K562 (cell line): ENCODE measurements around the gene DNAJB6. TPM values are rescaled to one million over a fixed set of nuclear protein-coding genes. Genes with fewer than 3 reads are reported as not detected.

Experiments used
- ATAC-seq: fragments of 200-7000 bp; cut with Tn5 transposase; 3 replicates; pipeline ENCODE4 v1.9.1; 2020; ENCODE audit warnings: moderate library complexity
- BruUV-seq: library from RNA; stranded (reverse); fragments of 400-500 nt; replicated peaks from 2 replicates; lab custom pipeline; 2021; lab: Mats Ljungman, UMichigan
- CTCF ChIA-PET: fragments of 300-600 bp; formaldehyde crosslinking; extraction: SDS; loops from one replicate; lab custom pipeline; 2021; ENCODE audit warnings: low intra/inter-chr PET ratio; lab: Yijun Ruan, JAX
- POLR2A ChIA-PET: fragments of 300-600, 350-650 bp; sonication (Branson Sonifier 250); formaldehyde crosslinking; extraction: SDS; loops from one replicate; lab custom pipeline; 2021; ENCODE audit warnings: antibody characterized with exemption, inconsistent platforms; lab: Yijun Ruan, JAX
- DNase-seq, 4 experiments: peaks; one replicate each; pipeline versions ENCODE4 v3.0.0 to v3.0.0-alpha.2; 2011 to 2018; ENCODE audit warnings: low spot score in 3 of 4, mixed read lengths in 3 of 4; ENCODE audit errors: extremely low read depth in 1 of 4
- FAIRE-seq: peaks from 2 replicates; lab custom pipeline; 2011; peaks lifted over from hg19 to GRCh38; lab: Jason Lieb, UNC
- H2AFZ ChIP-seq: 2 replicates; pipeline ENCODE4 v1.6.0; 2011; ENCODE audit warnings: low read depth, low read length, control low read depth, inconsistent platforms
- H3K27ac ChIP-seq: fragments of 200-600 bp; 3 replicates; pipeline ENCODE4 v1.8.0; 2011; ENCODE audit warnings: low read depth, mild to moderate bottlenecking, control low read depth, inconsistent platforms, low read length, moderate library complexity, mixed read lengths; ENCODE audit errors: extremely low read depth
- H3K27me3 ChIP-seq, 2 experiments: fragments of 300-600 bp in 1 of 2; 2 replicates in 1 of 2; 3 replicates in 1 of 2; pipeline versions ENCODE4 v1.6.0 to v1.8.0; 2011; ENCODE audit warnings: inconsistent platforms in 2 of 2, low read length in 2 of 2, mild to moderate bottlenecking in 1 of 2, mixed read lengths in 1 of 2, moderate library complexity in 1 of 2; ENCODE audit not compliant: control insufficient read depth in 2 of 2, insufficient read depth in 2 of 2
- H3K36me3 ChIP-seq: fragments of 300-600 bp; 3 replicates; pipeline ENCODE4 v1.8.0; 2011; ENCODE audit warnings: mild to moderate bottlenecking, low read length, inconsistent platforms; ENCODE audit not compliant: control insufficient read depth, insufficient read depth
- H3K4me1 ChIP-seq, 2 experiments: fragments of 200-600 bp in 1 of 2; replicated peaks in 1 of 2; 2 replicates in 1 of 2; 3 replicates in 1 of 2; pipeline versions ENCODE4 v1.5.1 to v1.8.0; 2011; ENCODE audit warnings: inconsistent platforms in 2 of 2, low read length in 2 of 2, mild to moderate bottlenecking in 1 of 2, mixed read lengths in 1 of 2, moderate library complexity in 1 of 2; ENCODE audit not compliant: control insufficient read depth in 2 of 2, insufficient read depth in 2 of 2
- H3K4me2 ChIP-seq: 2 replicates; pipeline ENCODE4 v1.6.1; 2011; ENCODE audit warnings: low read length, control low read depth, inconsistent platforms, mixed read lengths; ENCODE audit not compliant: insufficient read depth
- H3K4me3 ChIP-seq: fragments of 200-600 bp; sonication (generic), shearing (Covaris generic); 2 replicates; pipeline ENCODE4 v1.5.1; 2016; ENCODE audit warnings: control low read depth, inconsistent platforms
- H3K79me2 ChIP-seq: fragments of 200-600 bp; 3 replicates; pipeline ENCODE4 v1.8.0; 2011; ENCODE audit warnings: low read length, inconsistent platforms; ENCODE audit not compliant: control insufficient read depth, insufficient read depth
- H3K9ac ChIP-seq, 2 experiments: 2 replicates each; pipeline versions ENCODE4 v1.6.0 to v1.6.1; 2011; ENCODE audit warnings: low read depth in 2 of 2, low read length in 2 of 2, control low read depth in 1 of 2, inconsistent platforms in 1 of 2, mild to moderate bottlenecking in 1 of 2, mixed read lengths in 1 of 2; ENCODE audit not compliant: insufficient read depth in 1 of 2
- H3K9me1 ChIP-seq: one replicate; pipeline ENCODE4 v1.6.0; 2011; ENCODE audit warnings: inconsistent platforms, mild to moderate bottlenecking, low read length, moderate library complexity; ENCODE audit not compliant: control insufficient read depth, insufficient read depth
- H3K9me3 ChIP-seq: replicated peaks from 2 replicates; pipeline ENCODE4 v1.5.1; 2011; ENCODE audit warnings: low read depth, low read length, inconsistent platforms; ENCODE audit not compliant: control insufficient read depth, insufficient read depth
- H4K20me1 ChIP-seq: replicated peaks from 2 replicates; pipeline ENCODE4 v1.6.1; 2011; ENCODE audit warnings: low read length, inconsistent platforms, mixed read lengths; ENCODE audit not compliant: control insufficient read depth, insufficient read depth
- MCM5 ChIP-seq: fragments of 450-650 bp; IDR thresholded peaks from 2 replicates; pipeline ENCODE4 v1.6.1; 2016; ENCODE audit warnings: low read depth
- TOE1 ChIP-seq, 2 experiments: fragments of 450-650 bp in 1 of 2; sonication (generic) in 1 of 2; formaldehyde crosslinking in 1 of 2; IDR thresholded peaks; 2 replicates each; pipeline versions ENCODE4 v1.7.1 to v1.8.0; 2016 to 2022; ENCODE audit warnings: borderline replicate concordance in 2 of 2, mild to moderate bottlenecking in 2 of 2, antibody characterized with exemption in 1 of 2, inconsistent platforms in 1 of 2, low read depth in 1 of 2, missing genetic modification reagents in 1 of 2, moderate library complexity in 1 of 2
- ZFP30 ChIP-seq: fragments of 250-450 bp; sonication (Bioruptor Pico); IDR thresholded peaks from 2 replicates; pipeline ENCODE4 v1.8.0; 2022; ENCODE audit warnings: moderate library complexity, mild to moderate bottlenecking, inconsistent platforms, borderline replicate concordance
- WGBS: fragments of 100-300 bp; shearing (Covaris generic); methylation state at CpG from one replicate; pipeline ENCODE4 v1.1.6; 2016; ENCODE audit warnings: low coverage, mixed read lengths; ENCODE audit not compliant: insufficient coverage; ENCODE audit errors: missing lambda C conversion rate; 5-methylcytosine and 5-hydroxymethylcytosine counted together
- in situ Hi-C: fragments of 300-500 bp; cut with MboI; formaldehyde crosslinking; loops from 4 replicates; pipeline ENCODE4 v1.15.0; 2018; ENCODE audit warnings: inconsistent platforms, mixed read lengths
- intact Hi-C: fragments of 100-400 bp; cut with micrococcal nuclease; formaldehyde crosslinking; loops from 2 replicates; pipeline ENCODE4 v1.14.2; 2022
- polyA plus RNA-seq, 8 experiments: library from polyadenylated mRNA; depleted of rRNA in 4 of 8; stranded (reverse) in 5 of 8; unstranded in 3 of 8; fragments of >200 nt; fragmentation: Nextera tagmentation in 2 of 8; fragmentation: Illumina TruSeq in 1 of 8; extraction: Ambion mirVana in 2 of 8; extraction: Trizol in 1 of 8; gene quantifications; 2 replicates each; pipeline versions ENCODE4 v1.2.1 to v1.2.3, GENCODE V29; 2011 to 2014; ENCODE audit warnings: inconsistent platforms in 1 of 8, missing spikeins in 1 of 8
- total RNA-seq, 7 experiments: library from RNA; depleted of rRNA in 6 of 7; stranded (reverse); fragments of >200 nt in 6 of 7; fragmentation: Illumina TruSeq in 2 of 7; extraction: Trizol in 2 of 7; gene quantifications; 2 replicates each; pipeline versions ENCODE4 v1.2.1 to v1.2.3, GENCODE V29; 2011 to 2021; ENCODE audit warnings: low replicate concordance in 1 of 7
- TF ChIP-seq, protein P1 (sequence below): sonication (generic); formaldehyde crosslinking; IDR thresholded peaks from 2 replicates; pipeline ENCODE4 v1.8.1; 2023; ENCODE audit warnings: mild to moderate bottlenecking, missing genetic modification reagents
- TF ChIP-seq, protein P2 (sequence below): sonication (generic); formaldehyde crosslinking; IDR thresholded peaks from 2 replicates; pipeline ENCODE4 v1.5.0; 2020; ENCODE audit warnings: missing genetic modification reagents
- TF ChIP-seq, protein P3 (sequence below), 3 experiments: fragments of 200-800 bp in 1 of 3; fragments of 250-450 bp in 1 of 3; fragments of 450-650 bp in 1 of 3; sonication (Bioruptor Pico) in 1 of 3; sonication (Bioruptor generic) in 1 of 3; formaldehyde crosslinking in 1 of 3; IDR thresholded peaks; 2 replicates each; pipeline versions ENCODE4 v1.6.1 to v1.8.0; 2016 to 2022; ENCODE audit warnings: mild to moderate bottlenecking in 2 of 3, missing genetic modification characterization in 2 of 3, missing compliant biosample characterization in 1 of 3, moderate library complexity in 1 of 3
- TF ChIP-seq, protein P4 (sequence below), 2 experiments: fragments of 450-650 bp in 1 of 2; sonication (generic) in 1 of 2; formaldehyde crosslinking in 1 of 2; IDR thresholded peaks in 1 of 2; conservative IDR thresholded peaks in 1 of 2; 2 replicates each; pipeline versions ENCODE4 v1.6.1 to v1.8.1; 2016 to 2023; ENCODE audit warnings: mild to moderate bottlenecking in 2 of 2, moderate library complexity in 2 of 2, inconsistent platforms in 1 of 2, missing genetic modification reagents in 1 of 2

DNAJB6 gene
- total and polyA plus RNA-seq, 9 of the 15 experiments (the other 6 are each of a cell fraction or from before 2014, with no cell fraction given): 84.5 to 158 (median 135) TPM

DNA sequence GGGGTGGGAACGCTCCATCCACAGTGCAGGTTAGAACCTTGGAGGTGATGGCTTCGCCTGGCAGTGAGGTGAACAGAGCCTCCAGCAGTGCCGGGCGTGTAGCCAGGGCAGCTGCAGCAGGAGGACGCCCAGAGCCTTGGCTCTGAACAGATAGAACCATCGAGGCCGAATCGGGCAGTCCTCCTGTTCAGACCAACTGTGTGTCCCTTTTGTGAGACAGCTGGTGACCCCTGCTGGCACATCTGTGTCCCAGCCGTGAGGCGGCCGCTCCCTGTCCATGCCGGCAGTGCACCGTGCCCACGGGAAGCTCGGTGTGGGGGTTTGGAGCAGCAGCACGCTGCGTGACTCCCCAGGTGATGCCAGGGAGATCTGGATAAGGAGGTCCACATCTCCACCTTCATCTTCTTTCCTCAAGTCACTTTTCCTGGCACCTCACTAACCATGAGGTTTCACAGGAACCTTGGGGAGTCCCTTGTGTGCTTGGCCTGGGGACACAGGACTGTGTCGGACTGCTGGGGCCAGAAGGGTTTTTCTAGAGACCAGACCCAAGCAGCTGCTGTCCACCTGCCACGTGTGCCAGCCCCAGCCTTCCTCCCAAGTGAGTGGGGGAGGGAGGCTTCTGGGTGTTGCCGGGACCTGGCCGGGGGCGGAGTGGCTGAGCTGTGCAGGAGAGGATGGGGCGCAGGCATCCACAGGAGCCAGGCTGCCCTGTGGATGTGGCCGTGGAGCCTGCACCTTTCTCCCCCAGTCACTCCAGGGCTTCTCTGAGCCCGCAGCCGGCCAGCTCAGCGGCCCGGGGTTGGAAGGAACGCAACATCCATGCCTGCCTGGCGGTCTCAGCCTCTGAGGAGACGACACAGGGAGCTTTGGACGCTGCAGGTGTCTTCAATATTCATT, 69.4 kb downstream of the DNAJB6 start:
- no peaks in the 10 kb centered on the region for H4K20me1 ChIP-seq
- H2AFZ ChIP-seq: no peak overlapping the region
- FAIRE-seq (peak; percentile 15), ATAC-seq (peak; percentile 8; the same call in 1 of the 3 replicates), DNase-seq (peak in 2 of 4 experiments; percentile 49 to 55)
- ChIA-PET CTCF (interaction anchor here (1.0 kb wide), 1 partner anchor 17 kb away, joined by 3 read pairs; no protein-coding TSS in a partner anchor), POLR2A (interaction anchor here (0.6 to 1.2 kb wide), 2 partner anchors 14 to 60 kb away, joined by 3 to 4 read pairs; no protein-coding TSS in a partner anchor)
- H3K4me2 ChIP-seq: peak overlapping the region; percentile 60; the same call in 1 of the 2 replicates
- intact Hi-C loops (no loop called here), in situ Hi-C loops (no loop called here)
- H3K4me3 ChIP-seq: no peak overlapping the region
- H3K36me3 ChIP-seq: peaks cover 54% of the 10 kb centered on the region; the same call in 2 of the 3 replicates
- peaks cover 49 to 94% of the 10 kb centered on the region in 2 experiments for H3K4me1 ChIP-seq
- H3K9me1 ChIP-seq: peaks cover 15% of the 10 kb centered on the region
- H3K27ac ChIP-seq: peak overlapping the region; percentile 65; the same call in 1 of the 3 replicates
- BruUV-seq: no TSS peak
- no peaks in the 10 kb centered on the region for H3K27me3 ChIP-seq
- WGBS: 90% methylated on average over 32 of the region's 32 CpGs
- H3K79me2 ChIP-seq: peaks cover 41% of the 10 kb centered on the region
- peak overlapping the region; percentile 57 to 64; a peak in 3 of 4 replicates for H3K9ac ChIP-seq
- no peaks in the 10 kb centered on the region for H3K9me3 ChIP-seq
- TF ChIP-seq, protein P1, sequence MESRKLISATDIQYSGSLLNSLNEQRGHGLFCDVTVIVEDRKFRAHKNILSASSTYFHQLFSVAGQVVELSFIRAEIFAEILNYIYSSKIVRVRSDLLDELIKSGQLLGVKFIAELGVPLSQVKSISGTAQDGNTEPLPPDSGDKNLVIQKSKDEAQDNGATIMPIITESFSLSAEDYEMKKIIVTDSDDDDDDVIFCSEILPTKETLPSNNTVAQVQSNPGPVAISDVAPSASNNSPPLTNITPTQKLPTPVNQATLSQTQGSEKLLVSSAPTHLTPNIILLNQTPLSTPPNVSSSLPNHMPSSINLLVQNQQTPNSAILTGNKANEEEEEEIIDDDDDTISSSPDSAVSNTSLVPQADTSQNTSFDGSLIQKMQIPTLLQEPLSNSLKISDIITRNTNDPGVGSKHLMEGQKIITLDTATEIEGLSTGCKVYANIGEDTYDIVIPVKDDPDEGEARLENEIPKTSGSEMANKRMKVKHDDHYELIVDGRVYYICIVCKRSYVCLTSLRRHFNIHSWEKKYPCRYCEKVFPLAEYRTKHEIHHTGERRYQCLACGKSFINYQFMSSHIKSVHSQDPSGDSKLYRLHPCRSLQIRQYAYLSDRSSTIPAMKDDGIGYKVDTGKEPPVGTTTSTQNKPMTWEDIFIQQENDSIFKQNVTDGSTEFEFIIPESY: peak; percentile 99
- TF ChIP-seq ZFP30 (CRISPR knock-in tag) (no peak), MCM5 (no peak), TOE1 (IDR thresholded peaks at IDR 0.05; ENCODE audit: borderline replicate concordance) (no peak), TOE1 (CRISPR knock-in tag; IDR thresholded peaks at IDR 0.05; ENCODE audit: borderline replicate concordance, low read depth) (0 out of 2 replicates have a peak, but pooled peaks have one; percentile 19)
- TF ChIP-seq, protein P2, sequence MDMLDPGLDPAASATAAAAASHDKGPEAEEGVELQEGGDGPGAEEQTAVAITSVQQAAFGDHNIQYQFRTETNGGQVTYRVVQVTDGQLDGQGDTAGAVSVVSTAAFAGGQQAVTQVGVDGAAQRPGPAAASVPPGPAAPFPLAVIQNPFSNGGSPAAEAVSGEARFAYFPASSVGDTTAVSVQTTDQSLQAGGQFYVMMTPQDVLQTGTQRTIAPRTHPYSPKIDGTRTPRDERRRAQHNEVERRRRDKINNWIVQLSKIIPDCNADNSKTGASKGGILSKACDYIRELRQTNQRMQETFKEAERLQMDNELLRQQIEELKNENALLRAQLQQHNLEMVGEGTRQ (CRISPR knock-in tag): 0 out of 2 replicates have a peak, but pooled peaks have one; percentile 7
- TF ChIP-seq, protein P3, sequence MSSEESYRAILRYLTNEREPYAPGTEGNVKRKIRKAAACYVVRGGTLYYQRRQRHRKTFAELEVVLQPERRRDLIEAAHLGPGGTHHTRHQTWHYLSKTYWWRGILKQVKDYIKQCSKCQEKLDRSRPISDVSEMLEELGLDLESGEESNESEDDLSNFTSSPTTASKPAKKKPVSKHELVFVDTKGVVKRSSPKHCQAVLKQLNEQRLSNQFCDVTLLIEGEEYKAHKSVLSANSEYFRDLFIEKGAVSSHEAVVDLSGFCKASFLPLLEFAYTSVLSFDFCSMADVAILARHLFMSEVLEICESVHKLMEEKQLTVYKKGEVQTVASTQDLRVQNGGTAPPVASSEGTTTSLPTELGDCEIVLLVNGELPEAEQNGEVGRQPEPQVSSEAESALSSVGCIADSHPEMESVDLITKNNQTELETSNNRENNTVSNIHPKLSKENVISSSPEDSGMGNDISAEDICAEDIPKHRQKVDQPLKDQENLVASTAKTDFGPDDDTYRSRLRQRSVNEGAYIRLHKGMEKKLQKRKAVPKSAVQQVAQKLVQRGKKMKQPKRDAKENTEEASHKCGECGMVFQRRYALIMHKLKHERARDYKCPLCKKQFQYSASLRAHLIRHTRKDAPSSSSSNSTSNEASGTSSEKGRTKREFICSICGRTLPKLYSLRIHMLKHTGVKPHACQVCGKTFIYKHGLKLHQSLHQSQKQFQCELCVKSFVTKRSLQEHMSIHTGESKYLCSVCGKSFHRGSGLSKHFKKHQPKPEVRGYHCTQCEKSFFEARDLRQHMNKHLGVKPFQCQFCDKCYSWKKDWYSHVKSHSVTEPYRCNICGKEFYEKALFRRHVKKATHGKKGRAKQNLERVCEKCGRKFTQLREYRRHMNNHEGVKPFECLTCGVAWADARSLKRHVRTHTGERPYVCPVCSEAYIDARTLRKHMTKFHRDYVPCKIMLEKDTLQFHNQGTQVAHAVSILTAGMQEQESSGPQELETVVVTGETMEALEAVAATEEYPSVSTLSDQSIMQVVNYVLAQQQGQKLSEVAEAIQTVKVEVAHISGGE (CRISPR knock-in tag; IDR thresholded peaks at IDR 0.05): 0 out of 6 replicates have a peak, but pooled peaks of 1 of the 3 experiments have one; percentile 16
- TF ChIP-seq, protein P4, sequence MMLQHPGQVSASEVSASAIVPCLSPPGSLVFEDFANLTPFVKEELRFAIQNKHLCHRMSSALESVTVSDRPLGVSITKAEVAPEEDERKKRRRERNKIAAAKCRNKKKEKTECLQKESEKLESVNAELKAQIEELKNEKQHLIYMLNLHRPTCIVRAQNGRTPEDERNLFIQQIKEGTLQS (IDR thresholded peaks at IDR 0.05): peak; percentile 35; the same call in 1 of the 2 replicates
- TF ChIP-seq, protein P4 (CRISPR knock-in tag; conservative IDR thresholded peaks at IDR 0.05): no peak
